NCI-H2029 treated with DMSO at 0.1 percent for 48 hours (cell line): Measurements from ENCODE around the gene KCNK13.
"Not testable (repeated sequence)": the region's sequence is repeated elsewhere in the genome, so short reads cannot be mapped to it uniquely, and the experiment has no call there.

Experiments
- DNase-seq: peaks from one replicate; lab custom pipeline; 2025; lab: John Stamatoyannopoulos, UW

KCNK13 gene

DNA sequence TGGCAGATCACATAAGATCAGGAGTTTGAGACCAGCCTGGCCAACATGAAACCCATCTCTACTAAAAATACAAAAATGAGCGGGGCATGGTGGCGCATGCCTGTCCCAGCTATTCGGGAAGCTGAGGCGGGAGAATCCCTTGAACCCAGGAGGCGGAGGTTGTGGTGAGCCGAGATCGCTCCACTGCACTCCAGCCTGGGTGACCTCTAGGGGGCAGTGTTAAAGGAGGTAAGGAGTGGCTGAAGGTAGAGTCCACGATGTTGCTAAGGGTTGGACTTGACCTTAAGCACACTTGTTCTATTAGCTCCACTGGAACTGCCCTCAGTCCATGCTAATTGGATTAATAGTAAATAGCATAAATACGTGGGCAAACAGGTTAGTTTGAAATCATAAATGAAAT lies 132.1 kb downstream of the KCNK13 start:
- no peak for DNase-seq

DNA sequence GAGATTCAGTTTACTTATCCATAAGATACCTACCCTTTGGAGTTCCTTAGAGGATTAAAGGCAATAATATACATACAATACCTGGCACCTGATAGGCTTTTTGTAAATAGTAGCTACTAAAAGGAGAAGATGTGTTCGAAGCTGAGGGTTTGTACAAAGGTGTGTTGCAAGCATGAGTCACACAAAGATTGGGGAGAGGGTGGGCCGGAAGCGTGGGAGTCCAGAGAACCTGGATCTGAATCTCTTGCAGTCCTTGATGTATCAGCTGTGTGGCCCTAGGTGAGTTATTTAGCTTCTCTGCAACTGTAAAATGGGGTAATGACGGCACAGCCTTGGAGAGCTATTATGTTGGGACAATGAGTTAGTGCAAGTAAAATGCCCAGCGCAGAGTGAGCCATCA lies 132.9 kb downstream of the KCNK13 start:
- DNase-seq = no peak

DNA sequence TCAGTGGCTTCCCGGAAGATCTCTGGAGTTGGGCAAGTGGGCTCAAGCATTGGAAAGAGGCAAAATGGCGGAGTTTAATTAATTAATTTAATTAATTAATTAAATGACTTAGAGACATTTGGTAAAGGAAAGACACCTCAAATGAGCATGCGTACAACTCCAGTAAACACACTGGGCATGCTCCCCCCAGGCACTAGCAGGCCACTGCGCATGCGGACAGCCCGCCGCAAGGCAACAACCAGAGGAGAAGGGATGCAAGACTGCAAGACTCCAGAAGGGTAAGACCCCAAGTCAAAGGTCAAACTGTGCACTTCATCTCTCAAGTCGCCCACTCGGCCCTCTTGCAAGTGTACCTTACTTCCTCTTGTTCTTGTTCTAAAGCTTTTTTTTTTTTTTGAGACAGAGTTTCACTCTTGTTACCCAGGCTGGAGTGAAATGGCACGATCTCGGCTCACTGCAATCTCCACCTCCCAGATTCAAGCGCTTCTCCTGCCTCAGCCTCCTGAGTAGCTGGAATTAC lies 136.8 kb downstream of the KCNK13 start:
- DNase-seq = no peak

DNA sequence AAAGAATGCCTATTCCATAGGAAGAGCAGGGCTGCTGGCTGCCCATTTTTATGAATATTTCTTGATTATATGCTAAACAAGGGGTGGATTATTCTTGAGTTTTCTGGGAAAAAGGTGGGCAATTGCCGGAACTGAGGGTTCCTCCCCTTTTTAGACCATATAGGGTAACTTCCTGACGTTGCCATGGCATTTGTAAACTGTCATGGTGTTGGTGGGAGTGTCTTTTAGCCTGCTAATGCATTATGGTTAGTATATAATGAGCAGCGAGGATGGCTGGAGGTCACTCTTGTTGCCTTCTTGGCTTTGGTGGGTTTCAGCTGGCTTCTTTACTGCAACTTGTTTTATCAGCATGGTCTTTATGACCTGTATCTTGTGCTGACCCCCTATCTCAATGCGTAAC lies 138.8 kb downstream of the KCNK13 start:
- DNase-seq = not testable (repeated sequence)

DNA sequence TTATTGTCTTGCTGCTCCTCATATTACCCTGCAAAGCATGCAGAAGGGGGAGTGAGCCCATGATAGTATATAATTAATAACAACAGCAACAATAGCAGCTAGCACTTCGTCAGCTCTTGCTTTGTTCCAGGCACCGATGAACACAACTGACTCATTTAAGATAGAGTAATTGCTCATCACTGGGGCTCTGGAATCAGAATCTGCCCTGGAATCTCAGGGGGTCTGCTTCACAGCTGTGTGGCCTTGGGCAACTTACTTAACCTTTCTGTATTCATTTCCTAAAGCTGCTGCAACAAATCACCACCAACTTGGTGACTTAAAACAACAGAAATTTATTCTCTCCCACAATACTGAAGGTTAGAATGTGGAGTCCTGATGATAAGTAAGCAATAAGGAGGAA lies 139.6 kb downstream of the KCNK13 start:
- no peak for DNase-seq

DNA sequence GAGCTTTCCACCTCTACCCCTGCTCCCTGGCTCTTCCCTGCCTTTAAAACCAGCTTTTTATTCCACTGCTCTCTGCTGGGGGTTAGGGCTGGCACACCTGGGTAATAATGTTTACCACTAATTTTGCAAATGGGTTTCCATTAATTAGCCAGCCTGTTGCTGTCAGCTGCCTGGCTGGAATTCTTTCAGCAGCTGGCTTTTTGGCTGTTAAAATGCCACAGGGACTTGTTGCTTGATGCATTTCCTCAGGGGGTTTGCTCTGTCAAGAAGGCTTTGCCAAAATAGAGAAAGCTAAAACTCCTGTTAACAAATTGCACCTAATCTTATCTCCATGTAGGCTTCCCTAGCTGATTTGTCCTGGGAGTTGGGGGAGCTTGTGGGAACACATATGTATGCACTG lies 142.7 kb downstream of the KCNK13 start:
- DNase-seq = no peak

DNA sequence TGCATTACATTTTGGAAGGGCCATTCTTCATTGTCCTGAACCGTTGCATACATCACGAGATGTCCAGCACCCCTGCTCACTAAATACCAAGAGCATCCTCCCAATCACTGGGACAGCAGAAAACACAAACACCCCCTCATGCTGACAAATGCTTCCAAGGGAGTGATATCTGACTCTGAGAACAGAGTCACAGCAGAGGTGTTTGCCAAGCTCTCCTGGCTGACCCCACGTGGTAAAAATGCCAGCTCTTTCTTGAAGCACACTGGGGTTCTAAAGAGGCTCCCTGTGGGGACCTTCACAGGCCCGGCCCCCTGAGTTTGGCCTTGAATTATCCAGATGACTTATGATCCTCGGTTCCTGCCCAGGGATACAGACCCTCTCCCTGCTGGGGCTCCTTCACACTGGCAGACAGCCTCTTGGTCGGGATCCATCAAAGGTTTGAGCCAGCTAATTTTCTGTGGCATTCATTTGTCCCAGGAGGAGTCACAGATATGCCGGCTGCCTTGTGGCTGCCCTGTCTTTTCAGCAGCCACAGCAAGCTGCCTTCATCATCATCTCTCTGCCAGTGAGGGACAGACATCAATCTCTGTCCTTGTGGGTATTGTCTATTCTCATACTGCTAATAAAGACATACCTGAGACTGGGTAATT lies 151.4 kb downstream of the KCNK13 start:
- DNase-seq = no peak

DNA sequence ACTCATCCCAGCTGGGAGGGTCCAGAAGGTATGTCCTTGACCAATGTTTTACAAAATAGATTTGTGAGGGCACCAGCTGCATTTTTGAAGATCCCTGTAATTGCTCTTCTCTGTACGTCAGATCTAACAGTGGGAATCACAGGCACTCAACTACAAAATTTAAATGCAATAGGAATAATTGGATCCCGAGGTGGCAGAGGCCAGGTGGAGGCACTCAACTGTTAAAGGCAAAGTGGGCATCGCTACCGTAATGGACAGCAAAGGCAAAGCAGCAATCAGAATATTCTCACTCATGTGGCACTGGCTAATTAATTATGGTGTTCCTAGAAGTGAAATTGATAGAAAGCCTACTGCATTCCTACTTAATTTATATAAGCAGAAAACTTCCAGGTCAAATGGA lies 166.7 kb downstream of the KCNK13 start:
- DNase-seq = no peak

DNA sequence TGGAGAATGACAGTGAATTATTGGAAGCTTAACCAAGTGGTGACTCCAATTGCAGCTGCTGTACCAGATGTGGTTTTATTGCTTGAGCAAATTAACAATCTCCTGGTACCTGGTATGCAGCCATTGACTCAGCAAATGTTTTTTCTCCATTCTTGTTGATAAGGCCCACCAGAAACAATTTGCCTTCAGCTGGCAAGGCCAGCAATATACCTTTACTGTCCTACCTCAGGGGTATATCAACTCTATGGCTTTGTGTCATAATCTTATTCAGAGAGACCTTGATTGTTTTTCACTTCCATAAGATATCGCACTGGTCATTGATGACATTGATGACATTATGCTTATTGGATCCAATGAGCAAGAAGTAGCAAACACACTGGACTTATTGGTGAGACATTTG lies 168.1 kb downstream of the KCNK13 start:
- DNase-seq = not testable (repeated sequence)
